SK-N-SH (cell line): ENCODE measurements around the gene GPR158. TPM values are rescaled to one million over a fixed set of nuclear protein-coding genes. Genes with fewer than 3 reads are reported as not detected.
"Not testable (repeated sequence)": the region's sequence is repeated elsewhere in the genome, so short reads cannot be mapped to it uniquely, and the experiment has no call there.

ENCODE experiments used
- CTCF ChIA-PET: fragments of 300-600, 350-600 bp; formaldehyde crosslinking; extraction: SDS; loops from one replicate; lab custom pipeline; 2021; lab: Yijun Ruan, JAX
- POLR2A ChIA-PET: fragments of 350-600 bp; sonication (Branson Sonifier 250); formaldehyde crosslinking; extraction: SDS; loops from one replicate; lab custom pipeline; 2020; ENCODE audit warnings: antibody characterized with exemption, inconsistent platforms; lab: Yijun Ruan, JAX
- DNase-seq: peaks from one replicate; pipeline ENCODE4 v3.0.0; 2012
- H2AFZ ChIP-seq: fragments of 200-600 bp; sonication (generic); 2 replicates; pipeline ENCODE4 v1.8.1; 2016; ENCODE audit warnings: antibody characterized with exemption, mild to moderate bottlenecking, low read depth
- H3F3A ChIP-seq: fragments of 200-600 bp; sonication (generic); replicated peaks from 2 replicates; pipeline ENCODE3; 2016; ENCODE audit warnings: antibody characterized with exemption, mild to moderate bottlenecking; ENCODE audit not compliant: insufficient read depth
- H3K27ac ChIP-seq, 2 experiments: fragments of 200-500 bp in 1 of 2; fragments of 200-600 bp in 1 of 2; sonication (Bioruptor generic) in 1 of 2; sonication (generic), shearing (Covaris generic) in 1 of 2; 2 replicates each; pipeline versions ENCODE4 v1.5.1 to v1.6.1; 2014 to 2016; ENCODE audit warnings: low read depth in 2 of 2, inconsistent platforms in 1 of 2, low read length in 1 of 2, mild to moderate bottlenecking in 1 of 2, mixed read lengths in 1 of 2
- H3K27me3 ChIP-seq: fragments of 200-600 bp; sonication (generic), shearing (Covaris generic); 2 replicates; pipeline ENCODE4 v1.6.1; 2016; ENCODE audit warnings: mixed run types; ENCODE audit not compliant: insufficient read depth
- H3K36me3 ChIP-seq, 2 experiments: fragments of 200-500 bp in 1 of 2; fragments of 200-600 bp in 1 of 2; sonication (Bioruptor generic) in 1 of 2; sonication (generic) in 1 of 2; replicated peaks in 1 of 2; 2 replicates each; pipeline versions ENCODE3 to v1.5.1; 2014 to 2016; ENCODE audit warnings: low read length in 1 of 2, mild to moderate bottlenecking in 1 of 2; ENCODE audit not compliant: insufficient read depth in 2 of 2, control insufficient read depth in 1 of 2
- H3K4me1 ChIP-seq, 2 experiments: fragments of 200-500 bp in 1 of 2; fragments of 200-600 bp in 1 of 2; sonication (Bioruptor generic) in 1 of 2; sonication (generic), shearing (Covaris generic) in 1 of 2; 2 replicates each; pipeline versions ENCODE4 v1.5.1 to v1.6.1; 2014 to 2016; ENCODE audit warnings: low read depth in 1 of 2, low read length in 1 of 2, mixed run types in 1 of 2; ENCODE audit not compliant: insufficient read depth in 2 of 2, control insufficient read depth in 1 of 2
- H3K4me2 ChIP-seq: fragments of 200-600 bp; sonication (generic), shearing (Covaris generic); 2 replicates; pipeline ENCODE4 v1.6.1; 2017; ENCODE audit warnings: mixed run types
- H3K4me3 ChIP-seq, 2 experiments: fragments of 200-500 bp in 1 of 2; fragments of 200-600 bp in 1 of 2; sonication (Bioruptor generic) in 1 of 2; sonication (generic), shearing (Covaris generic) in 1 of 2; 2 replicates each; pipeline versions ENCODE4 v1.5.1 to v1.8.1; 2014 to 2016; ENCODE audit warnings: low read depth in 2 of 2, inconsistent platforms in 1 of 2, low read length in 1 of 2, mild to moderate bottlenecking in 1 of 2, mixed read lengths in 1 of 2, moderate library complexity in 1 of 2
- H3K79me2 ChIP-seq: fragments of 200-600 bp; sonication (generic); 2 replicates; pipeline ENCODE4 v1.8.1; 2017; ENCODE audit warnings: mild to moderate bottlenecking; ENCODE audit not compliant: insufficient read depth
- H3K9ac ChIP-seq: fragments of 200-600 bp; sonication (generic); 2 replicates; pipeline ENCODE4 v1.6.1; 2017; ENCODE audit warnings: mixed run types
- H3K9me2 ChIP-seq: fragments of 200-600 bp; sonication (generic); 2 replicates; pipeline ENCODE4 v1.6.1; 2017; ENCODE audit warnings: mixed run types
- H3K9me3 ChIP-seq: fragments of 200-600 bp; sonication (generic); 2 replicates; pipeline ENCODE4 v1.6.1; 2017; ENCODE audit warnings: mixed run types, mild to moderate bottlenecking, moderate library complexity
- H4K20me1 ChIP-seq: fragments of 200-600 bp; sonication (generic); 2 replicates; pipeline ENCODE4 v1.6.1; 2017; ENCODE audit warnings: mild to moderate bottlenecking, mixed run types; ENCODE audit not compliant: insufficient read depth
- CTCF ChIP-seq: fragments of 200-600 bp; sonication (generic); IDR thresholded peaks from 2 replicates; pipeline ENCODE4 v1.6.1; 2017; ENCODE audit warnings: antibody characterized with exemption, mild to moderate bottlenecking, moderate library complexity
- EP300 ChIP-seq, 2 experiments: IDR thresholded peaks; 2 replicates each; pipeline versions ENCODE4 v1.4.0 to v1.6.1; 2012; ENCODE audit warnings: borderline replicate concordance in 1 of 2, low read depth in 1 of 2, low read length in 1 of 2
- FOSL2 ChIP-seq: IDR thresholded peaks from 2 replicates; pipeline ENCODE4 v1.4.0; 2012; ENCODE audit warnings: low read depth, mild to moderate bottlenecking, moderate library complexity, borderline replicate concordance
- GABPA ChIP-seq: IDR thresholded peaks from 2 replicates; pipeline ENCODE4 v1.4.0; 2012; ENCODE audit warnings: low read depth, mild to moderate bottlenecking
- GATA2 ChIP-seq: sonication (generic); formaldehyde crosslinking; IDR thresholded peaks from 2 replicates; pipeline ENCODE4 v1.5.0; 2020; ENCODE audit warnings: mild to moderate bottlenecking, missing genetic modification reagents
- MXI1 ChIP-seq: IDR thresholded peaks from 2 replicates; pipeline ENCODE4 v1.6.1; 2012; ENCODE audit warnings: mild to moderate bottlenecking, low read depth, low read length, improper control_type of control experiment
- NFIC ChIP-seq: IDR thresholded peaks from 2 replicates; pipeline ENCODE4 v1.4.0; 2012; ENCODE audit warnings: borderline replicate concordance
- NRF1 ChIP-seq: IDR thresholded peaks from 2 replicates; pipeline ENCODE4 v1.6.1; 2012; ENCODE audit warnings: low read depth, mild to moderate bottlenecking, low read length
- RCOR1 ChIP-seq: fragments of 150-350 bp; IDR thresholded peaks from 2 replicates; pipeline ENCODE4 v1.6.1; 2017; ENCODE audit warnings: antibody characterized with exemption, low read length
- RFX5 ChIP-seq: IDR thresholded peaks from 2 replicates; pipeline ENCODE4 v1.6.1; 2012; ENCODE audit warnings: mild to moderate bottlenecking, improper control_type of control experiment, low read length
- SMC3 ChIP-seq: IDR thresholded peaks from 2 replicates; pipeline ENCODE4 v1.6.1; 2012; ENCODE audit warnings: low read depth, low read length, improper control_type of control experiment
- YY1 ChIP-seq: IDR thresholded peaks from 2 replicates; pipeline ENCODE4 v1.4.0; 2012; ENCODE audit warnings: low read depth, mild to moderate bottlenecking
- WGBS: methylation state at CpG from one replicate; pipeline ENCODE4 v1.1.6; 2017; ENCODE audit warnings: low lambda C conversion rate; 5-methylcytosine and 5-hydroxymethylcytosine counted together
- polyA plus RNA-seq, 3 experiments: library from polyadenylated mRNA; depleted of rRNA; stranded (reverse); fragments of >200 nt; gene quantifications; 2 replicates each; pipeline ENCODE4 v1.2.3, GENCODE V29; 2012
- TF ChIP-seq, protein P1 (sequence below): IDR thresholded peaks from 2 replicates; pipeline ENCODE4 v1.4.0; 2012; ENCODE audit warnings: low read depth, borderline replicate concordance

The GPR158 gene
- polyA plus RNA-seq, 1 of the 3 experiments (the other 2 are of a cell fraction): not detected

DNA sequence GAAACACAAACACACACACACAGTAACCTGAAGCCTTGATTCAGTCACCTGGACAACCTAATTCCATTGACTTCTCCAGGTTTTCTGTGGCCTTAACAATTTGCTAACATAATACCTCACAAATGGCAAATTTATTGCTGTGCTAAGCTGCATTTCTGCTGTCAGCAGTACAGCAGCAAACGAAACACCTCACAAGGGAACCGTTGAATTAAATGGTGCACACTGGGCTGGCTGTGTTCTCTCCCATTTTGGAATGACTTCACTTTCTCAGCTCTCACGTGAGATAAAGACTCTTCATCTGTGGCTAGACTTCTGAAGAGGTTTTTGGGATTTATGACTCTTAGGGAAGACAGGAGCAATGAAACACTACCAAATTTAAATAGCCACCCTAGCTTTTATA, 152.5 kb downstream of the GPR158 start:
- Histone ChIP-seq H3K9me2 (no peaks in the 10 kb centered on the region), H3K79me2 (no peaks in the 10 kb centered on the region), H3K4me3 (no peak overlapping the region), H3K36me3 (no peaks in the 10 kb centered on the region), H3F3A (no peaks in the 10 kb centered on the region), H3K4me2 (no peak overlapping the region), H3K27me3 (no peaks in the 10 kb centered on the region), H2AFZ (no peak overlapping the region), H3K27ac (no peak overlapping the region), H3K9me3 (no peaks in the 10 kb centered on the region), H3K4me1 (no peaks in the 10 kb centered on the region), H4K20me1 (no peaks in the 10 kb centered on the region), H3K9ac (no peak overlapping the region)
- WGBS: 10% methylated on average over 3 of the region's 3 CpGs
- ChIA-PET POLR2A (no interaction called here), CTCF (no interaction called here)
- TF ChIP-seq FOSL2 (no peak), EP300 (IDR thresholded peaks at IDR 0.05; ENCODE audit: borderline replicate concordance in 1 of 2, low read depth in 1 of 2, low read length in 1 of 2) (no peak), RFX5 (no peak)
- no peak for DNase-seq

DNA sequence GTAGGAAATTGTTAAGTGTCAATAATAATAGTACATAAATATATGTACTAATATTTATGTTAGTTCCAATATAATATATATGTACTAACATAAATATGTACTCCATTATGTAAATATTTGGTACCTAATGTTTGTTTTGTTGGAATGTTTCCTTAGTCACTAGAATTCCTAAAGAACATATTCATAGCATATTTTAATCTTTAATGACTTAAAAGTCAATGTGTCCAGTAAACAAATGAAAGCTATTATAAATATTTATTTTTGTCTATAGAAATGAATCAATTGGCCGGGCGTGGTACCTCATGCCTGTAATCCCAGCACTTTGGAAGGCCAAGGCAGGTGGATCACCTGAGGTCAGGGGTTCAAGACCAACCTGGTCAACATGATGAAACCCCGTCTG, 153.6 kb downstream of the GPR158 start:
- H2AFZ ChIP-seq: no peak overlapping the region
- no peaks in the 10 kb centered on the region for H3K27me3 ChIP-seq
- H3K36me3 ChIP-seq: no peaks in the 10 kb centered on the region
- DNase-seq: no peak
- no peaks in the 10 kb centered on the region for H3K4me1 ChIP-seq
- ChIA-PET POLR2A (no interaction called here), CTCF (no interaction called here)
- WGBS: 39% methylated on average over 3 of the region's 3 CpGs
- H4K20me1 ChIP-seq: no peaks in the 10 kb centered on the region
- H3K9me2 ChIP-seq: no peaks in the 10 kb centered on the region
- TF ChIP-seq EP300 (IDR thresholded peaks at IDR 0.05; ENCODE audit: borderline replicate concordance in 1 of 2, low read depth in 1 of 2, low read length in 1 of 2) (no peak), MXI1 (no peak), NFIC (no peak), NRF1 (no peak), YY1 (no peak), SMC3 (no peak), GABPA (no peak), RCOR1 (no peak), GATA2 (CRISPR knock-in tag) (no peak), CTCF (no peak)
- TF ChIP-seq, protein P1, sequence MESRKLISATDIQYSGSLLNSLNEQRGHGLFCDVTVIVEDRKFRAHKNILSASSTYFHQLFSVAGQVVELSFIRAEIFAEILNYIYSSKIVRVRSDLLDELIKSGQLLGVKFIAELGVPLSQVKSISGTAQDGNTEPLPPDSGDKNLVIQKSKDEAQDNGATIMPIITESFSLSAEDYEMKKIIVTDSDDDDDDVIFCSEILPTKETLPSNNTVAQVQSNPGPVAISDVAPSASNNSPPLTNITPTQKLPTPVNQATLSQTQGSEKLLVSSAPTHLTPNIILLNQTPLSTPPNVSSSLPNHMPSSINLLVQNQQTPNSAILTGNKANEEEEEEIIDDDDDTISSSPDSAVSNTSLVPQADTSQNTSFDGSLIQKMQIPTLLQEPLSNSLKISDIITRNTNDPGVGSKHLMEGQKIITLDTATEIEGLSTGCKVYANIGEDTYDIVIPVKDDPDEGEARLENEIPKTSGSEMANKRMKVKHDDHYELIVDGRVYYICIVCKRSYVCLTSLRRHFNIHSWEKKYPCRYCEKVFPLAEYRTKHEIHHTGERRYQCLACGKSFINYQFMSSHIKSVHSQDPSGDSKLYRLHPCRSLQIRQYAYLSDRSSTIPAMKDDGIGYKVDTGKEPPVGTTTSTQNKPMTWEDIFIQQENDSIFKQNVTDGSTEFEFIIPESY: no peak
- TF ChIP-seq, all 33 proteins: peak for 0
- Histone ChIP-seq H3K4me2 (no peak overlapping the region), H3K27ac (no peak overlapping the region), H3K79me2 (no peaks in the 10 kb centered on the region), H3K9me3 (no peaks in the 10 kb centered on the region), H3K9ac (no peak overlapping the region), H3F3A (no peaks in the 10 kb centered on the region), H3K4me3 (no peak overlapping the region)

DNA sequence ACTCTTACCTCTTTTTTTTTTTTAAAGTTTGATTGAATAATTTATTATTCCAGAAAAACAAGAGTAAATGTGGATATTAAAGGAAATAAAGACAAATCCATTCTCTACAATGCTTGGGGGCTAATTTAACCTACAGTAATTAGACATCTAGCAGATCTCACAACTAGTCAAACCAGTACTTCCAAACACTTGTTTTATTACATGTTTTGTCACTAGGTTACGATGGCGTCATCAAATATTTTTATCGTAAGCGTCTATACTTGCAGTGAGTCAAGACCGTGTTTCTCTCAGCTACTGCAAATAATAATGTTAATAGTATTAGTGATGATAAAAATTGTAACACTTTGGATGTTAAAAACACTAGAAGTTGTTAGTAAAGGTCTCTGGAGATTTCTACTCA, 154.8 kb downstream of the GPR158 start:
- H3K4me1 ChIP-seq, H3K9me3 ChIP-seq, DNase-seq, H3K79me2 ChIP-seq, H3K36me3 ChIP-seq, H3K4me3 ChIP-seq, H3F3A ChIP-seq, H4K20me1 ChIP-seq, POLR2A ChIA-PET, H3K4me2 ChIP-seq, H3K27ac ChIP-seq, H2AFZ ChIP-seq, H3K27me3 ChIP-seq, H3K9me2 ChIP-seq, H3K9ac ChIP-seq: not testable (repeated sequence)
- CTCF ChIA-PET: interaction anchor here (0.6 to 0.7 kb wide), 2 partner anchors 24 to 1277 kb away, joined by 3 read pairs; no protein-coding TSS in a partner anchor
- WGBS: 78% methylated on average over 5 of the region's 5 CpGs
